GM19467 (cell line): ENCODE data around the gene ST6GALNAC3.
"Not testable (repeated sequence)": the region's sequence is repeated elsewhere in the genome, so short reads cannot be mapped to it uniquely, and the experiment has no call there.

Experiments
- ATAC-seq: cut with Tn5 transposase; IDR thresholded peaks from one replicate; pipeline ENCODE4 v1.9.1; 2021; ENCODE audit warnings: mild to moderate bottlenecking, moderate library complexity; ENCODE audit not compliant: unreplicated experiment

Gene ST6GALNAC3

GRCh38 chr1:76105372-76105771 lies 30.8 kb downstream of the ST6GALNAC3 start:
- no peak for ATAC-seq

DNA sequence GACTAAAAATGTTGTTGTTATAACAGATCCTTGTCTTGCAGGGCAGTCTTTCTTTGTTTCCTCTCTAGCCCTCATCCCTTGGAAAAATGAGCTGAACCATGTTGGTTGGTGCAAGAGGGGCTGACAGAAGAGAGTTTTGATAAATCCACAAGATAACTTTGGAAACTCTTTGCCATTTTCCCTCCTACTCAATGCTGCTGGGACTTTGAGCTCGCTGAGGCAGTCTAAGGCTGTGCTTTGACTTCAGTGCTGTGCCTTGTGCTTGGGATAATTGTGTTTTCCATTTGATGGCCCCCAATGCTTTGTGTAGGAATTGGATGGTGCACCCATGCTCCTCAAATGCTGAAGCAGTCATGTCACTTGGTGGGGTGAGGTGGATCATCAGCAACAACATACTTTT lies 31.7 kb downstream of the ST6GALNAC3 start:
- no peak for ATAC-seq

- no peak for ATAC-seq
These were observed 32.2 kb downstream of the ST6GALNAC3 start for GRCh38 chr1:76106719-76107235.

DNA sequence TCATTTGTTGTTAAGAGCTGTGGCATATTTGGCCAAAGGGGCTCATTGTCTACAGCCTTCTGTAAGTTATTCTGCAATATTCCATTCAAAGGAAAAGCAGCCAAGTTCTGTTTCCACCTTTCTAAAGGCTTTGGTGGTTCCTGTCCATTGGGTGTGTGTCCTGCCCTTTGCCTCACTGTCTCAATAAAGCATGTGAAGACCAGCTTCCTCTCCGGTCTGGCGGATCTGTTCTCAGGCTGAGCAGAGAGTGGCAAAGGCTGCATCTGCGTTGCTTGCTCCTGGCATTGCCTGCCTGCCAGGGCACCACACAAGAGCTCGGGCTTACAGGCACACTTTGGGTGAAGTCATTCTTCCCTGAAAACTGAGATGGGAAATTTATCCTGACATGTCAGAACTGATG lies 34.9 kb downstream of the ST6GALNAC3 start:
- ATAC-seq, result no peak

DNA sequence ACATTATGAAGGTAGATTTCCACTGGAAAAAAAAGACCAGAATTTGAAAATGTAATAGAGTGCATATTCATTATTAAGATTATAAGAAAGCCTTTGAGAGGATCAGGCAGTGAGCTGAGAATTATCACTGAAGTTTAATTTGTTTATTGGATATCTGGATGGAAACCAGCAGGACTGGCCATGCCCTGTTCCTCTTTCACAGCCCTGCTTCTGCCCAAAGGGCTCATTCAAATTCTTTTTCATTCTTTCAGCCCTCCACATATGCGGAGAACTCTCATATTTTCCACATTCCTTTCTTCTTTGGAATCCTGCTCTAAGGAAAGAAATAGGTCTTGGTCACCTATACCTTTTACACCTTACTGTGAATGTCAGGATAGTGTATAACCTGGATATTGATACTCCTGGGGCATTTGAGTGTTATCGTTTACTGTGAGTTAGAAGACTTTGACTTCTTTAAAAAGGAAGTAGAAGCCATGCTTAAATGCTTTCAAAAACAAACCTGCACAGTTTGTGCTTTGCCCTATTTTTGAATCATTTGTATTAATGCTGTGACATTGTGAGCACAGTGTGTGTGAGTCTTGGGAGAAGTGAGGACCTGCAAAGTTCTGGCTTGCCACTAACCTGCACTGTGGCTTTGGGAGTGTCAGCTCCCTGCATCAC lies 35.5 kb downstream of the ST6GALNAC3 start:
- no peak for ATAC-seq

- no peak for ATAC-seq
These were observed 36.1 kb downstream of the ST6GALNAC3 start for GRCh38 chr1:76110666-76111065.

GRCh38 chr1:76112321-76112720 lies 37.8 kb downstream of the ST6GALNAC3 start:
- not testable (repeated sequence) for ATAC-seq

DNA sequence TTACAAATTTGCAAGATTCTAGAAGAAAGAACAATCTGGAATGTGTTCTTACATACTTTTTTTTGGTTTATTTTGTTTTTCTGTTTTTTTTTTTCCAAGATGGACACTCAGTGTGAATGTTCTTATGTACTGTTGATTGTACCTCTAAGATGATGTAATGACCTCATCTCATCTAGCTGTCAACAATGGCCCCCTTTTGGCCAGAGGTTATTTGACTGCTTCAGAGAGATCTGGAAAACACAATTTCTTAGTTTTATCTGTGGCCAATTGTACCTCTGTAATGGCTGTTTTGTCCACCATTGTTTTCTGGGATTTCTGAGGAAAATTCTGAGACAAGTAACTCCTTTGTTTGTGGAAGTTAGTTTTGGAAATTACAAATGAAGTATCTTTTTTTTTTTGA lies 38.9 kb downstream of the ST6GALNAC3 start:
- no peak for ATAC-seq

DNA sequence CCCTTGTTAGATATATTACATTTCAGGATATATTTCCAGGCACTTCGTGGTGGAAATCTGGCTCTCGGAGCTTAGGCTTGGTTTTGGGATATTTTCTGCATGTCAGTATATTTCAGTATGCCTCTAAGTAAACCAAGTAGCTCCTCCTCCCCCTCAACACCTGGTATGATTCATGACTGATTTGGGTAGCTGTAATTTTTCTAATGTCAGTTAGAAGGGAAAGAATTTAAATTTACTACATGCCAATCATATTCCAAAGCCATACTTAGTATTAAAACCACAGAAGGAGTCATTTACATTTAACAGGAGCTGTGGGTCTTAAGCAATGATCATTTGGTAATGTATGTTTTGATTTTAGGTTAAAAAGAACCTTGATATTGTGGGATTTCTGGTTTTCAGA lies 40.6 kb downstream of the ST6GALNAC3 start:
- no peak for ATAC-seq

- no peak for ATAC-seq
These were observed 47.3 kb downstream of the ST6GALNAC3 start for GRCh38 chr1:76121850-76122249.

- no peak for ATAC-seq
These were observed 47.7 kb downstream of the ST6GALNAC3 start for GRCh38 chr1:76122271-76122670.

- ATAC-seq, result not testable (repeated sequence)
These were observed 49.0 kb downstream of the ST6GALNAC3 start for GRCh38 chr1:76123411-76124064.

GRCh38 chr1:76124196-76124595 lies 49.6 kb downstream of the ST6GALNAC3 start:
- no peak for ATAC-seq

GRCh38 chr1:76125473-76126219 lies 51.1 kb downstream of the ST6GALNAC3 start:
- ATAC-seq, result no peak

DNA sequence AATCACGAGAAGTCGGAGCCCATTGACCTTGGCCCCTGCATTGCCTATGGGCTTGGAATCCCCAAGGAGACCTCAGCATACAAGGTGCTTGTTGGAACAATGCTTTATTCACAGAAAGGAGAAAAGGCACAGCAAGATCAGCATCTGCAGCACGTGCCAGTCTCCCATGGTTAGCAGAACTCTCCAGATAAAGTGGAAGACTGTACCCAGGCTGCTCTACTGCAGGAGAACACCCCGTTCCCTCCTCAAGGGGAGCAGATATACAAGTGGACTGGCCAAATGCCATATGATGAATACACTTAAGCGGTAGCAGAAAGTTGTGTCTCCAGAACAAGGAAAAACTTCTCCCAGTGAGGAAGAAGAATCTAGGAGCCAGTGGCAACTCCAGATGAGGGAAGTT lies 53.5 kb downstream of the ST6GALNAC3 start:
- no peak for ATAC-seq

GRCh38 chr1:76129731-76130130 lies 55.2 kb downstream of the ST6GALNAC3 start:
- no peak for ATAC-seq

- no peak for ATAC-seq
These were observed 56.4 kb downstream of the ST6GALNAC3 start for GRCh38 chr1:76130992-76131391.

GRCh38 chr1:76133977-76134376 lies 59.4 kb downstream of the ST6GALNAC3 start:
- no peak for ATAC-seq

DNA sequence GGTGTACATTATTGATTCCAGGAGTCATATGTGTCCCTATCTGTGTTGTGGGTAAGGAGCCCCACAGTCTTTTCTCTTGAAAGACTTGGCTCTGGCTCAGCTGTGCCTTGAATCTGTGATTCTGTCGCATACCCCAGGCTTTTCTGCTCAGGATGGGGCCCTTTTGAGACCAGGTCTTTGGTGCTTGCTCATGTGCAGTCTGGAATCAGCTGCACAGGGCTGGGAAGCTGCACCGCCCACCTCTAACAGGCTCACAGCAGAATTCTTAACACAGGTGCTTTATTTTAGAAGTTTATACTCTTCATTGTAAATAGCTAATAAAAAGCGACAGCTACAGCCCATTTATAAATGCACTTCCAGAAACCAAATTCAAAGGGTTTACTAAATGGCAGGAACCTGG lies 61.3 kb downstream of the ST6GALNAC3 start:
- no peak for ATAC-seq

GRCh38 chr1:76136894-76137293 lies 62.3 kb downstream of the ST6GALNAC3 start:
- no peak for ATAC-seq

DNA sequence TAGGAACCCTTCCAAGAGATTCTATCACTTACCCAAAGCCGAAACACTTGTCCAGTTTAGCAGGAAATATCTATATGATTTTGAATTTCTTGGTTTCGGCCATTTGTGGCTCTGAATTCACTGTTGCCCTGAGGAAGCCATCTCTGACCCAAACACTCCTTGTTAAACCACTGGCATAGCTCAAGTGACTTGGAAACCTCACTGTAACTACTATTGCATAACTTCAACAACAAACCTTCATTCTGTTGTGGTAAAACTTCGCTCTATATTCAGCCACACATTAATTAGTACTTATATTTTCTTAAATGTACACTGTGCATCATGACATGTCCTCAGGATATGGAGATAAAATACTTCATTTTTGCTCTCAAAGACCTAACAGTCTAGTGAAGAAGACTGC lies 63.2 kb downstream of the ST6GALNAC3 start:
- ATAC-seq, result no peak

GRCh38 chr1:76138217-76138616 lies 63.7 kb downstream of the ST6GALNAC3 start:
- no peak for ATAC-seq
